H4 (cell line): ENCODE data around the gene SYNE1. TPM values are rescaled to one million over a fixed set of nuclear protein-coding genes. Genes with fewer than 3 reads are reported as not detected.
"Not testable (repeated sequence)": the region's sequence is repeated elsewhere in the genome, so short reads cannot be mapped to it uniquely, and the experiment has no call there.

Source experiments
- DNase-seq: peaks from one replicate; pipeline ENCODE4 v3.0.0-alpha.2; 2015; ENCODE audit warnings: low spot score
- total RNA-seq: library from RNA; depleted of rRNA; stranded (reverse); fragments of >200 nt; shearing (Covaris generic); gene quantifications from 2 replicates; pipeline ENCODE4 v1.2.3, GENCODE V29; 2014

Gene SYNE1
- total RNA-seq, 1 experiment from 2014 or later, result 14.3 TPM

GRCh38 chr6:152372945-152373344 lies 264.2 kb downstream of the SYNE1 start:
- DNase-seq, result no peak

GRCh38 chr6:152371775-152372174 lies 265.4 kb downstream of the SYNE1 start:
- DNase-seq, result no peak

- DNase-seq, result no peak
Measured at GRCh38 chr6:152368751-152369624, 268.2 kb downstream of the SYNE1 start.

GRCh38 chr6:152364866-152365265 lies 272.3 kb downstream of the SYNE1 start:
- DNase-seq, result no peak

GRCh38 chr6:152360034-152360433 lies 277.1 kb downstream of the SYNE1 start:
- DNase-seq, result no peak

GRCh38 chr6:152356662-152357061 lies 280.5 kb downstream of the SYNE1 start:
- peak; percentile 5 for DNase-seq

- no peak for DNase-seq
Measured at GRCh38 chr6:152356016-152356415, 281.1 kb downstream of the SYNE1 start.

- no peak for DNase-seq
Measured at GRCh38 chr6:152355166-152355565, 282.0 kb downstream of the SYNE1 start.

- DNase-seq, result no peak
Measured at GRCh38 chr6:152353440-152353839, 283.7 kb downstream of the SYNE1 start.

GRCh38 chr6:152351742-152352141 lies 285.4 kb downstream of the SYNE1 start:
- DNase-seq, result no peak

GRCh38 chr6:152351110-152351509 lies 286.1 kb downstream of the SYNE1 start:
- no peak for DNase-seq

GRCh38 chr6:152348116-152348515 lies 289.0 kb downstream of the SYNE1 start:
- no peak for DNase-seq

- DNase-seq, result no peak
Measured at GRCh38 chr6:152343735-152344360, 293.3 kb downstream of the SYNE1 start.

- no peak for DNase-seq
Measured at GRCh38 chr6:152341596-152341995, 295.6 kb downstream of the SYNE1 start.

- DNase-seq, result no peak
Measured at GRCh38 chr6:152338335-152339125, 298.6 kb downstream of the SYNE1 start.

GRCh38 chr6:152334555-152334954 lies 302.6 kb downstream of the SYNE1 start:
- no peak for DNase-seq

GRCh38 chr6:152330961-152331360 lies 306.2 kb downstream of the SYNE1 start:
- DNase-seq, result no peak

- DNase-seq, result no peak
Measured at GRCh38 chr6:152329638-152330448, 307.3 kb downstream of the SYNE1 start.

GRCh38 chr6:152328200-152328599 lies 309.0 kb downstream of the SYNE1 start:
- DNase-seq, result not testable (repeated sequence)

GRCh38 chr6:152323376-152323775 lies 313.8 kb downstream of the SYNE1 start:
- DNase-seq, result no peak

GRCh38 chr6:152318278-152318677 lies 318.9 kb downstream of the SYNE1 start:
- DNase-seq, result no peak

- DNase-seq, result no peak
Measured at GRCh38 chr6:152316024-152316423, 321.1 kb downstream of the SYNE1 start.
